T-helper 1 cell treated with Interleukin-12 subunit alpha and Interleukin-12 subunit beta and Interleukin-4 antibody, amounts not matched to agents 30 ng/mL and 1 ng/mL, for 36 hours (primary cell): Measurements from ENCODE around the gene CD300H. TPM values are rescaled to one million over a fixed set of nuclear protein-coding genes. Genes with fewer than 3 reads are reported as not detected.
"Not testable (repeated sequence)": the region's sequence is repeated elsewhere in the genome, so short reads cannot be mapped to it uniquely, and the experiment has no call there.

Experiments used
- intact Hi-C: fragments of 100-400 bp; cut with micrococcal nuclease; formaldehyde crosslinking; loops from one replicate; pipeline ENCODE4 v1.15.1; 2024
- total RNA-seq: library from RNA; stranded (reverse); gene quantifications from 2 replicates; pipeline ENCODE4 v1.2.3, GENCODE V29; 2022

The CD300H gene
- total RNA-seq, 1 donor from 2014 or later = not detected

- intact Hi-C loops = no loop called here
These were observed 38.7 kb downstream of the CD300H start for GRCh38 chr17:74528491-74529199.

- intact Hi-C loops = no loop called here
These were observed 39.6 kb downstream of the CD300H start for GRCh38 chr17:74527756-74528155.

- intact Hi-C loops = no loop called here
These were observed 40.2 kb downstream of the CD300H start for GRCh38 chr17:74527081-74527480.

GRCh38 chr17:74526681-74527080 lies 40.6 kb downstream of the CD300H start:
- intact Hi-C loops = no loop called here

GRCh38 chr17:74525781-74526288 lies 41.5 kb downstream of the CD300H start:
- intact Hi-C loops = no loop called here

GRCh38 chr17:74525465-74525725 lies 41.9 kb downstream of the CD300H start:
- intact Hi-C loops = no loop called here

- intact Hi-C loops = no loop called here
These were observed 42.5 kb downstream of the CD300H start for GRCh38 chr17:74524653-74525464.

GRCh38 chr17:74523308-74523707 lies 44.0 kb downstream of the CD300H start:
- intact Hi-C loops = no loop called here

- intact Hi-C loops = no loop called here
These were observed 44.8 kb downstream of the CD300H start for GRCh38 chr17:74522381-74523105.

- intact Hi-C loops = no loop called here
These were observed 45.6 kb downstream of the CD300H start for GRCh38 chr17:74521701-74522201.

- intact Hi-C loops = no loop called here
These were observed 46.4 kb downstream of the CD300H start for GRCh38 chr17:74520790-74521480.

- intact Hi-C loops = no loop called here
These were observed 47.3 kb downstream of the CD300H start for GRCh38 chr17:74520016-74520434.

GRCh38 chr17:74518413-74518981 lies 48.8 kb downstream of the CD300H start:
- intact Hi-C loops = not testable (repeated sequence)

GRCh38 chr17:74516561-74517328 lies 50.6 kb downstream of the CD300H start:
- intact Hi-C loops = no loop called here

- intact Hi-C loops = no loop called here
These were observed 51.4 kb downstream of the CD300H start for GRCh38 chr17:74515941-74516340.

- intact Hi-C loops = no loop called here
These were observed 52.5 kb downstream of the CD300H start for GRCh38 chr17:74514632-74515334.

GRCh38 chr17:74513987-74514631 lies 53.2 kb downstream of the CD300H start:
- intact Hi-C loops = no loop called here

- intact Hi-C loops = no loop called here
These were observed 54.7 kb downstream of the CD300H start for GRCh38 chr17:74512624-74513091.

- intact Hi-C loops = no loop called here
These were observed 55.3 kb downstream of the CD300H start for GRCh38 chr17:74512036-74512435.
